Activated T-cell treated with anti-CD3 and anti-CD28 coated beads, Interleukin-2, amount 50 U/mL, for 24 hours (primary cell): ENCODE measurements around the gene DRD5.
"Not testable (repeated sequence)": the region's sequence is repeated elsewhere in the genome, so short reads cannot be mapped to it uniquely, and the experiment has no call there.

Experiments
- DNase-seq: peaks from one replicate; pipeline ENCODE4 v3.0.0-alpha.2; 2020
- H3K27ac Mint-ChIP-seq: 2 replicates; pipeline ENCODE4 v1.8.0; 2020; ENCODE audit warnings: mild to moderate bottlenecking, mixed read lengths
- H3K27me3 Mint-ChIP-seq: 2 replicates; pipeline ENCODE4 v1.8.0; 2020; ENCODE audit warnings: mixed read lengths
- H3K36me3 Mint-ChIP-seq: 2 replicates; pipeline ENCODE4 v1.8.0; 2020; ENCODE audit warnings: low read depth, mixed read lengths
- H3K4me1 Mint-ChIP-seq: 2 replicates; pipeline ENCODE4 v1.8.0; 2020; ENCODE audit warnings: low read depth, mixed read lengths
- H3K4me3 Mint-ChIP-seq: 2 replicates; pipeline ENCODE4 v1.8.0; 2020; ENCODE audit warnings: mild to moderate bottlenecking, moderate library complexity, mixed read lengths
- H3K9me3 Mint-ChIP-seq: 2 replicates; pipeline ENCODE4 v1.8.0; 2020; ENCODE audit warnings: mixed read lengths

Gene DRD5

GRCh38 chr4:9792381-9792780 lies 10.9 kb downstream of the DRD5 start:
- H3K27me3 Mint-ChIP-seq: peaks cover 26% of the 10 kb centered on the region
- H3K4me1 Mint-ChIP-seq: no peaks in the 10 kb centered on the region
- H3K4me3 Mint-ChIP-seq: no peak overlapping the region
- H3K9me3 Mint-ChIP-seq: no peaks in the 10 kb centered on the region
- no peaks in the 10 kb centered on the region for H3K36me3 Mint-ChIP-seq
- DNase-seq: no peak
- no peak overlapping the region for H3K27ac Mint-ChIP-seq

- H3K36me3 Mint-ChIP-seq, H3K4me1 Mint-ChIP-seq, H3K4me3 Mint-ChIP-seq, H3K9me3 Mint-ChIP-seq, DNase-seq, H3K27ac Mint-ChIP-seq: not testable (repeated sequence)
- H3K27me3 Mint-ChIP-seq: peaks cover 41% of the 10 kb centered on the region
Observed at GRCh38 chr4:9796641-9797040, 15.2 kb downstream of the DRD5 start.

- no peak overlapping the region for H3K4me3 Mint-ChIP-seq
- H3K4me1 Mint-ChIP-seq: no peaks in the 10 kb centered on the region
- H3K9me3 Mint-ChIP-seq: no peaks in the 10 kb centered on the region
- DNase-seq: no peak
- no peaks in the 10 kb centered on the region for H3K36me3 Mint-ChIP-seq
- H3K27me3 Mint-ChIP-seq: peaks cover 51% of the 10 kb centered on the region
- no peak overlapping the region for H3K27ac Mint-ChIP-seq
Observed at GRCh38 chr4:9800848-9801247, 19.4 kb downstream of the DRD5 start.

- no peak for DNase-seq
Observed at GRCh38 chr4:9804918-9805317, 23.5 kb downstream of the DRD5 start.

GRCh38 chr4:9808077-9808476 lies 26.6 kb downstream of the DRD5 start:
- Mint-ChIP-seq H3K27me3 (peaks cover 31% of the 10 kb centered on the region), H3K4me1 (peaks cover 4% of the 10 kb centered on the region), H3K27ac (no peak overlapping the region), H3K9me3 (no peaks in the 10 kb centered on the region), H3K36me3 (no peaks in the 10 kb centered on the region), H3K4me3 (no peak overlapping the region)
- DNase-seq: no peak

More at GRCh38 chr4:9804918-9805317, 23.5 kb downstream of the DRD5 start:
- Mint-ChIP-seq H3K4me3 (no peak overlapping the region), H3K9me3 (no peaks in the 10 kb centered on the region), H3K36me3 (no peaks in the 10 kb centered on the region), H3K27ac (no peak overlapping the region), H3K4me1 (no peaks in the 10 kb centered on the region), H3K27me3 (peaks cover 31% of the 10 kb centered on the region)

- Mint-ChIP-seq H3K9me3 (no peaks in the 10 kb centered on the region), H3K4me3 (no peak overlapping the region), H3K36me3 (no peaks in the 10 kb centered on the region), H3K27me3 (peaks cover 36% of the 10 kb centered on the region), H3K4me1 (peaks cover 8% of the 10 kb centered on the region), H3K27ac (no peak overlapping the region)
- no peak for DNase-seq
Observed at GRCh38 chr4:9811806-9812205, 30.4 kb downstream of the DRD5 start.

GRCh38 chr4:9812501-9813340 lies 31.3 kb downstream of the DRD5 start:
- no peak for DNase-seq
- Mint-ChIP-seq H3K27ac (no peak overlapping the region), H3K9me3 (no peaks in the 10 kb centered on the region), H3K36me3 (no peaks in the 10 kb centered on the region), H3K27me3 (peaks cover 41% of the 10 kb centered on the region), H3K4me1 (peaks cover 8% of the 10 kb centered on the region), H3K4me3 (no peak overlapping the region)

GRCh38 chr4:9816285-9816684 lies 34.9 kb downstream of the DRD5 start:
- Mint-ChIP-seq H3K27ac (no peak overlapping the region), H3K4me1 (peaks cover 8% of the 10 kb centered on the region), H3K9me3 (peaks cover 2% of the 10 kb centered on the region), H3K27me3 (peaks cover 35% of the 10 kb centered on the region), H3K36me3 (no peaks in the 10 kb centered on the region), H3K4me3 (no peak overlapping the region)
- no peak for DNase-seq

GRCh38 chr4:9820343-9820742 lies 38.9 kb downstream of the DRD5 start:
- Mint-ChIP-seq H3K27me3 (peaks cover 21% of the 10 kb centered on the region), H3K27ac (no peak overlapping the region), H3K4me3 (no peak overlapping the region), H3K9me3 (peaks cover 2% of the 10 kb centered on the region), H3K36me3 (no peaks in the 10 kb centered on the region), H3K4me1 (peaks cover 11% of the 10 kb centered on the region)
- DNase-seq: no peak

- H3K27ac Mint-ChIP-seq: peak overlapping the region; percentile 42
- no peak for DNase-seq
Observed at GRCh38 chr4:9825049-9825448, 43.6 kb downstream of the DRD5 start.

GRCh38 chr4:9826551-9826950 lies 45.1 kb downstream of the DRD5 start:
- no peak overlapping the region for H3K27ac Mint-ChIP-seq
- H3K36me3 Mint-ChIP-seq: no peaks in the 10 kb centered on the region
- H3K9me3 Mint-ChIP-seq: no peaks in the 10 kb centered on the region
- H3K4me3 Mint-ChIP-seq: no peak overlapping the region
- H3K27me3 Mint-ChIP-seq: peaks cover 14% of the 10 kb centered on the region
- H3K4me1 Mint-ChIP-seq: peaks cover 15% of the 10 kb centered on the region
- no peak for DNase-seq

More at GRCh38 chr4:9825049-9825448, 43.6 kb downstream of the DRD5 start:
- Mint-ChIP-seq H3K27me3 (peaks cover 20% of the 10 kb centered on the region), H3K9me3 (no peaks in the 10 kb centered on the region), H3K4me1 (peaks cover 15% of the 10 kb centered on the region), H3K36me3 (no peaks in the 10 kb centered on the region), H3K4me3 (no peak overlapping the region)

- Mint-ChIP-seq H3K9me3 (no peaks in the 10 kb centered on the region), H3K4me1 (no peaks in the 10 kb centered on the region), H3K4me3 (no peak overlapping the region), H3K27ac (no peak overlapping the region), H3K36me3 (no peaks in the 10 kb centered on the region), H3K27me3 (peaks cover 6% of the 10 kb centered on the region)
- DNase-seq: no peak
Observed at GRCh38 chr4:9832640-9833039, 51.2 kb downstream of the DRD5 start.

- no peaks in the 10 kb centered on the region for H3K4me1 Mint-ChIP-seq
- H3K27ac Mint-ChIP-seq: no peak overlapping the region
- no peak overlapping the region for H3K4me3 Mint-ChIP-seq
- H3K9me3 Mint-ChIP-seq: no peaks in the 10 kb centered on the region
- no peak for DNase-seq
- H3K27me3 Mint-ChIP-seq: peaks cover 6% of the 10 kb centered on the region
- H3K36me3 Mint-ChIP-seq: no peaks in the 10 kb centered on the region
Observed at GRCh38 chr4:9833421-9833820, 52.0 kb downstream of the DRD5 start.
